ENCODE measurements around the gene ABCA2.

The ABCA2 gene

DNA sequence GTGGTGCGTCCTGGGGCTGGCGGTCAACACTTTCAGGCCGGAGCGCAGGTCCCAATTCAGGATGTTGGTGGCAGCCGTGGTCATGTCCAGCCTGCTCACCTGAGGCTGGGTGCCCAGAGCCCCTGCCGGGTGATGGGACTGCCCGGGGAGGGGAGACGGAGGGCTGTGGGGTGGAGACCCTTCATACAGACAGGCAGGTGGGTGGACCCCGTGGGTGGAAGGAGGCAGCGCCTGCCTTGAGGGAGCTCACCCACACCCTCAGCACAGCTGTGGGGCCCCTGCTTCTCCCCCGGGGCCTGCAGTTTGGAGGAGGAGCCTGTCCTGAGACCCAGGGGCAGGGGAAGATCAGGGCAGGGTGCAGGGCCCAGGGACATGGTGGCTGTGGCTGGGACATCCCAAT, 57.7 kb downstream of the ABCA2 start:
- in situ Hi-C loops (cut with MboI; ENCODE audit: low sequenced_read_pairs, unreplicated experiment) = no loop called here
- no peak for DNase-seq (ENCODE audit: low spot score)
- TF ChIP-seq CTCF (IDR thresholded peaks at IDR 0.05; ENCODE audit: borderline replicate concordance, control extremely low read depth, extremely low read depth, insufficient read depth, missing control alignments) = no peak

DNA sequence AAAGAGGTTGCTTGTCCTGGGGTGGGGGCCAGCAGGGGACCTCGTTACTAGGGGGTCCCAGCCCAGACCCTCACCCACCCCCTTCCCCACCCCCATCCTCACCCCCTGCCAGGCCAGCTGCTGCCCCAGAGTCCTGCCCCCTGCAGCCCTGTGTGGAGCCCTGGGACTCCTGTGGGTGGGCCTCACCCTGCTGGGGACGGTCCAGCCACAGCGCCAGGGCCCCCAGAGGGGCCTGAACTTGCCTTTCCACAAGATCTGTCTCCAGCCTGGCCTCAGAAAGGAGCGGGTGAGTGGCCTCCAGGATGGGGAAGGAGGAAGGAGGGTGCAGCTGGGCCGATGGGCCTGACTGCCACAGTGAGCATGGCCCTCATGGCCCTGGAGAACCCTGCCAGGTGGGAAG, 58.3 kb downstream of the ABCA2 start:
- in situ Hi-C loops (cut with MboI; ENCODE audit: low sequenced_read_pairs, unreplicated experiment) = no loop called here
- TF ChIP-seq CTCF (IDR thresholded peaks at IDR 0.05; ENCODE audit: borderline replicate concordance, control extremely low read depth, extremely low read depth, insufficient read depth, missing control alignments) = no peak
- no peak for DNase-seq (ENCODE audit: low spot score)

DNA sequence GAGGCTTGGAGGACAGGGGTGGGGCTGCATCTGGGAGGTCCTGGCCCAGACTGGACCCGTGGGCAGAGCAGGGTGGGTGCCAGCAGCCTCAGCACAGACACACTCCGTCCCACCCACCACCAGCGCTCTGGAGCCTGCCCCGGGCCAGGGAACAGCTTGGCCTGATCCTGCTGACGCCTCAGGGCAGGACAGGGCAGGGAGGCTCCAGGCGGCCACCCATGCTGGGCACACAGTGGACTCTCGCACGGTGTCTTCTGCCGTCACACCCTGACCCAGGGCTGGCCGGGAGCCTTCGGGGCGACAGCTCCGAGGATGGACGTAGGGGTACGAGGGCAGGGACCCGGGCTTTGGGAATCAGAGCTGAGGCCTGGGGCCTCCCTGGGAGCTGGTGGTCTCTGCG, 58.9 kb downstream of the ABCA2 start:
- no peak for DNase-seq (ENCODE audit: low spot score)
- in situ Hi-C loops (cut with MboI; ENCODE audit: low sequenced_read_pairs, unreplicated experiment) = no loop called here
- TF ChIP-seq CTCF (IDR thresholded peaks at IDR 0.05; ENCODE audit: borderline replicate concordance, control extremely low read depth, extremely low read depth, insufficient read depth, missing control alignments) = no peak

DNA sequence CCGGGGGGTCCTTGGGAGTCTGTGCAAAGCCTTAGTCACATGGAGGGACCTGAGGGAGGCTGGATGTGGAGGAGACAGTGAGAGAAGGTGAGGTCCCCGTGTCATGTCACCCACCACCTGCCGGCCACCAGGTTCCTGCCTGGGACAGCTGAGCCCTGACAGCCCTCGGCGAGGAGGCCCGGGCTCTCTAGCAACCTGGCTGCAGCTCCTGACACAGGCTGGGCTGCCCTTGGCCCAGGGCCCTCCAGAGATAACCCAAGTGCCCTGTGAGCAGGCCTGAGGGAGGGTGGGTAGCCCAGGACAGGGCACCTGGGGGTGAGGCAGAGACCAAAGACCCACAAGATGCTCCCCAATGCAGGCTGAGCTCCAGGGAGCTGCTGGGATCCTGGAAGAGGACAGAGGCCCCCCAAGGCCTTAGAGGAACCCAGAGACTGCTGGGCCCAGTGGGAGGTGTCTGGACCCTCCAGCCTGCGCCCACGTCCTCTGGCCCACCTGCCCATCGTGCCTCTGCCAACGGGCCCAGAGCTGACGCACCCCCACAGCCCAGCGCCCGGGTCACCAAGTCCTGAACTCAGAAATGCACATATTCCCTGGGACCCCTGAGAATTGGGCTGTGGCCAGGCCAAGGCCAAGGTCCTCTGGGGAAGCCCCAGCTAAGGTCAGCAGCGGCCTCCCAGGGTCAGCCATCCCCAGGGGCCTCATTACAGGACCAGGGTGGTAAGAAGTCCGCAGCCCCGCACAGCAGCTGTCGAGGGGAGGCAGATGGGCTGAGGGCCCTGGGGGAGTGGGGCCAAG, 59.5 kb downstream of the ABCA2 start:
- TF ChIP-seq CTCF (IDR thresholded peaks at IDR 0.05; ENCODE audit: borderline replicate concordance, control extremely low read depth, extremely low read depth, insufficient read depth, missing control alignments) = no peak
- no peak for DNase-seq (ENCODE audit: low spot score)
- in situ Hi-C loops (cut with MboI; ENCODE audit: low sequenced_read_pairs, unreplicated experiment) = no loop called here

GRCh38 chr9:136965771-136966484, 62.1 kb downstream of the ABCA2 start:
- no peak for TF ChIP-seq CTCF (IDR thresholded peaks at IDR 0.05; ENCODE audit: borderline replicate concordance, control extremely low read depth, extremely low read depth, insufficient read depth, missing control alignments)
- in situ Hi-C loops (cut with MboI; ENCODE audit: low sequenced_read_pairs, unreplicated experiment) = no loop called here
- DNase-seq (ENCODE audit: low spot score) = no peak

DNA sequence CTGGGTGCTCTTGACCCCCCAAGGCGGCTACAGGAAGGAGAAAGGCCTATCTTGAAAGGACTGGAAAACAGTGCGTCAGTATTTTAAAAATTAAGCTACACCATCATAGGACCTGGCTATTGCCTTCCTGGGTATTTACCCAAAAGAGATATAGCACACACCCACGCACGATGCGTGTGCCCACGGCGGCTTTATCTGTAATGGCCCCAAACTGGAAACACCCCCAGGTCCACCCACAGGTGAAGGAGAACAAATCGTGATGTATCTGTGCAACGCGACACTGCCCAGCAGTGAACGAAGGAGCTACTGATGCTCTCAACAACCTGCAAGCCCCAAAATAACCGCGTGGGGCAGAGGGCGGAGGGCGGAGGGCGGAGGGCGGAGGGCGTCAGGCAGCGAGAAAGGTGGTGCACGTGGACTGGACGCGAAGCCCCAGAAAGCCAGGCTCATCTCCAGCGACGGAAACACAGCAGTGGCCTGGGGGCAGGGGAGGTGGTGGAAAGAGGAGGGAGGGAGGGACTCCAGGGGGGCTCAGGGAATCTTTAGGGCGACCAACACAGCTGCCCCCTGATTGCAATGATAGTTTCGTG, 63.1 kb downstream of the ABCA2 start:
- in situ Hi-C loops (cut with MboI; ENCODE audit: low sequenced_read_pairs, unreplicated experiment) = no loop called here
- TF ChIP-seq CTCF (IDR thresholded peaks at IDR 0.05; ENCODE audit: borderline replicate concordance, control extremely low read depth, extremely low read depth, insufficient read depth, missing control alignments) = no peak
- no peak for DNase-seq (ENCODE audit: low spot score)
